K562 (cell line): ENCODE data around the gene C1orf198. TPM values are rescaled to one million over a fixed set of nuclear protein-coding genes. Genes with fewer than 3 reads are reported as not detected.

Experiments used
- ATAC-seq: fragments of 200-7000 bp; cut with Tn5 transposase; 3 replicates; pipeline ENCODE4 v1.9.1; 2020; ENCODE audit warnings: moderate library complexity
- BruUV-seq: library from RNA; stranded (reverse); fragments of 400-500 nt; replicated peaks from 2 replicates; lab custom pipeline; 2021; lab: Mats Ljungman, UMichigan
- CTCF ChIA-PET: fragments of 300-600 bp; formaldehyde crosslinking; extraction: SDS; loops from one replicate; lab custom pipeline; 2021; ENCODE audit warnings: low intra/inter-chr PET ratio; lab: Yijun Ruan, JAX
- POLR2A ChIA-PET: fragments of 300-600, 350-650 bp; sonication (Branson Sonifier 250); formaldehyde crosslinking; extraction: SDS; loops from one replicate; lab custom pipeline; 2021; ENCODE audit warnings: antibody characterized with exemption, inconsistent platforms; lab: Yijun Ruan, JAX
- DNase-seq, 4 experiments: peaks; one replicate each; pipeline versions ENCODE4 v3.0.0 to v3.0.0-alpha.2; 2011 to 2018; ENCODE audit warnings: low spot score in 3 of 4, mixed read lengths in 3 of 4; ENCODE audit errors: extremely low read depth in 1 of 4
- FAIRE-seq: peaks from 2 replicates; lab custom pipeline; 2011; peaks lifted over from hg19 to GRCh38; lab: Jason Lieb, UNC
- H2AFZ ChIP-seq: 2 replicates; pipeline ENCODE4 v1.6.0; 2011; ENCODE audit warnings: low read depth, low read length, control low read depth, inconsistent platforms
- H3K27ac ChIP-seq: fragments of 200-600 bp; 3 replicates; pipeline ENCODE4 v1.8.0; 2011; ENCODE audit warnings: low read depth, mild to moderate bottlenecking, control low read depth, inconsistent platforms, low read length, moderate library complexity, mixed read lengths; ENCODE audit errors: extremely low read depth
- H3K27me3 ChIP-seq, 2 experiments: fragments of 300-600 bp in 1 of 2; 2 replicates in 1 of 2; 3 replicates in 1 of 2; pipeline versions ENCODE4 v1.6.0 to v1.8.0; 2011; ENCODE audit warnings: inconsistent platforms in 2 of 2, low read length in 2 of 2, mild to moderate bottlenecking in 1 of 2, mixed read lengths in 1 of 2, moderate library complexity in 1 of 2; ENCODE audit not compliant: control insufficient read depth in 2 of 2, insufficient read depth in 2 of 2
- H3K36me3 ChIP-seq: fragments of 300-600 bp; 3 replicates; pipeline ENCODE4 v1.8.0; 2011; ENCODE audit warnings: mild to moderate bottlenecking, low read length, inconsistent platforms; ENCODE audit not compliant: control insufficient read depth, insufficient read depth
- H3K4me1 ChIP-seq, 2 experiments: fragments of 200-600 bp in 1 of 2; replicated peaks in 1 of 2; 2 replicates in 1 of 2; 3 replicates in 1 of 2; pipeline versions ENCODE4 v1.5.1 to v1.8.0; 2011; ENCODE audit warnings: inconsistent platforms in 2 of 2, low read length in 2 of 2, mild to moderate bottlenecking in 1 of 2, mixed read lengths in 1 of 2, moderate library complexity in 1 of 2; ENCODE audit not compliant: control insufficient read depth in 2 of 2, insufficient read depth in 2 of 2
- H3K4me2 ChIP-seq: 2 replicates; pipeline ENCODE4 v1.6.1; 2011; ENCODE audit warnings: low read length, control low read depth, inconsistent platforms, mixed read lengths; ENCODE audit not compliant: insufficient read depth
- H3K4me3 ChIP-seq: fragments of 200-600 bp; sonication (generic), shearing (Covaris generic); 2 replicates; pipeline ENCODE4 v1.5.1; 2016; ENCODE audit warnings: control low read depth, inconsistent platforms
- H3K79me2 ChIP-seq: fragments of 200-600 bp; 3 replicates; pipeline ENCODE4 v1.8.0; 2011; ENCODE audit warnings: low read length, inconsistent platforms; ENCODE audit not compliant: control insufficient read depth, insufficient read depth
- H3K9ac ChIP-seq, 2 experiments: 2 replicates each; pipeline versions ENCODE4 v1.6.0 to v1.6.1; 2011; ENCODE audit warnings: low read depth in 2 of 2, low read length in 2 of 2, control low read depth in 1 of 2, inconsistent platforms in 1 of 2, mild to moderate bottlenecking in 1 of 2, mixed read lengths in 1 of 2; ENCODE audit not compliant: insufficient read depth in 1 of 2
- H3K9me1 ChIP-seq: one replicate; pipeline ENCODE4 v1.6.0; 2011; ENCODE audit warnings: inconsistent platforms, mild to moderate bottlenecking, low read length, moderate library complexity; ENCODE audit not compliant: control insufficient read depth, insufficient read depth
- H3K9me3 ChIP-seq: replicated peaks from 2 replicates; pipeline ENCODE4 v1.5.1; 2011; ENCODE audit warnings: low read depth, low read length, inconsistent platforms; ENCODE audit not compliant: control insufficient read depth, insufficient read depth
- H4K20me1 ChIP-seq: replicated peaks from 2 replicates; pipeline ENCODE4 v1.6.1; 2011; ENCODE audit warnings: low read length, inconsistent platforms, mixed read lengths; ENCODE audit not compliant: control insufficient read depth, insufficient read depth
- CEBPB ChIP-seq: fragments of 450-650 bp; IDR thresholded peaks from 2 replicates; pipeline ENCODE4 v1.6.1; 2016; ENCODE audit warnings: missing genetic modification characterization, missing compliant biosample characterization
- E2F3 ChIP-seq: fragments of 250-450 bp; sonication (Bioruptor Pico); IDR thresholded peaks from 2 replicates; pipeline ENCODE4 v1.4.0; 2020; ENCODE audit warnings: mild to moderate bottlenecking
- FOXK1 ChIP-seq: sonication (generic); formaldehyde crosslinking; IDR thresholded peaks from 2 replicates; pipeline ENCODE4 v1.8.0; 2022; ENCODE audit warnings: missing genetic modification reagents, mild to moderate bottlenecking, borderline replicate concordance
- HIVEP1 ChIP-seq: fragments of 250-450 bp; sonication (Bioruptor Pico); IDR thresholded peaks from 2 replicates; pipeline ENCODE4 v1.4.0; 2020; ENCODE audit warnings: mild to moderate bottlenecking
- HNRNPL ChIP-seq: fragments of 200-400 bp; formaldehyde crosslinking; IDR thresholded peaks from 2 replicates; pipeline ENCODE4 v1.6.1; 2017; ENCODE audit warnings: low read depth, mild to moderate bottlenecking, low read length
- MYNN ChIP-seq, 2 experiments: sonication (generic); formaldehyde crosslinking in 1 of 2; IDR thresholded peaks; 2 replicates each; pipeline versions ENCODE4 v1.5.0 to v1.6.1; 2016 to 2020; ENCODE audit warnings: antibody characterized with exemption in 1 of 2, missing genetic modification reagents in 1 of 2
- NFXL1 ChIP-seq: fragments of 450-650 bp; formaldehyde crosslinking; IDR thresholded peaks from 2 replicates; pipeline ENCODE4 v1.4.0; 2021; ENCODE audit warnings: mild to moderate bottlenecking
- PHF20 ChIP-seq: fragments of 450-650 bp; IDR thresholded peaks from 2 replicates; pipeline ENCODE4 v1.6.1; 2018; ENCODE audit not compliant: partially characterized antibody
- POLR2AphosphoS2 ChIP-seq: IDR thresholded peaks from 2 replicates; pipeline ENCODE4 v1.6.1; 2012; ENCODE audit warnings: low read length, improper control_type of control experiment
- PURB ChIP-seq: sonication (generic); formaldehyde crosslinking; IDR thresholded peaks from 2 replicates; pipeline ENCODE4 v1.9.0; 2021; ENCODE audit warnings: low read depth, mild to moderate bottlenecking, missing genetic modification reagents
- RAD21 ChIP-seq, 2 experiments: fragments of 250-450 bp in 1 of 2; fragments of 450-650 bp in 1 of 2; sonication (Bioruptor Pico) in 1 of 2; formaldehyde crosslinking in 1 of 2; IDR thresholded peaks in 1 of 2; conservative IDR thresholded peaks in 1 of 2; 2 replicates each; pipeline versions ENCODE4 v1.4.0 to v1.8.0; 2020 to 2022; ENCODE audit warnings: mild to moderate bottlenecking in 2 of 2, moderate library complexity in 1 of 2
- SRSF9 ChIP-seq: fragments of 200-400 bp; formaldehyde crosslinking; IDR thresholded peaks from 2 replicates; pipeline ENCODE4 v1.6.1; 2017; ENCODE audit warnings: low read depth, low read length, borderline replicate concordance
- TSC22D4 ChIP-seq: fragments of 450-650 bp; IDR thresholded peaks from 2 replicates; pipeline ENCODE4 v1.6.1; 2016; ENCODE audit warnings: missing genetic modification characterization, missing biosample characterization, control low read depth
- ZNF384 ChIP-seq: IDR thresholded peaks from 2 replicates; pipeline ENCODE4 v1.6.1; 2012; ENCODE audit warnings: low read depth, low read length, improper control_type of control experiment
- WGBS: fragments of 100-300 bp; shearing (Covaris generic); methylation state at CpG from one replicate; pipeline ENCODE4 v1.1.6; 2016; ENCODE audit warnings: low coverage, mixed read lengths; ENCODE audit not compliant: insufficient coverage; ENCODE audit errors: missing lambda C conversion rate; 5-methylcytosine and 5-hydroxymethylcytosine counted together
- in situ Hi-C: fragments of 300-500 bp; cut with MboI; formaldehyde crosslinking; loops from 4 replicates; pipeline ENCODE4 v1.15.0; 2018; ENCODE audit warnings: inconsistent platforms, mixed read lengths
- intact Hi-C: fragments of 100-400 bp; cut with micrococcal nuclease; formaldehyde crosslinking; loops from 2 replicates; pipeline ENCODE4 v1.14.2; 2022
- polyA plus RNA-seq, 8 experiments: library from polyadenylated mRNA; depleted of rRNA in 4 of 8; stranded (reverse) in 5 of 8; unstranded in 3 of 8; fragments of >200 nt; fragmentation: Nextera tagmentation in 2 of 8; fragmentation: Illumina TruSeq in 1 of 8; extraction: Ambion mirVana in 2 of 8; extraction: Trizol in 1 of 8; gene quantifications; 2 replicates each; pipeline versions ENCODE4 v1.2.1 to v1.2.3, GENCODE V29; 2011 to 2014; ENCODE audit warnings: inconsistent platforms in 1 of 8, missing spikeins in 1 of 8
- total RNA-seq, 7 experiments: library from RNA; depleted of rRNA in 6 of 7; stranded (reverse); fragments of >200 nt in 6 of 7; fragmentation: Illumina TruSeq in 2 of 7; extraction: Trizol in 2 of 7; gene quantifications; 2 replicates each; pipeline versions ENCODE4 v1.2.1 to v1.2.3, GENCODE V29; 2011 to 2021; ENCODE audit warnings: low replicate concordance in 1 of 7
- TF ChIP-seq, protein P1 (sequence below): fragments of 450-650 bp; formaldehyde crosslinking; IDR thresholded peaks from 2 replicates; pipeline ENCODE4 v1.4.0; 2020; ENCODE audit warnings: mild to moderate bottlenecking, mixed read lengths

C1orf198 gene
- total and polyA plus RNA-seq, 9 of the 15 experiments (the other 6 are each of a cell fraction or from before 2014, with no cell fraction given) = 2.0 to 15.1 (median 10.4) TPM

DNA sequence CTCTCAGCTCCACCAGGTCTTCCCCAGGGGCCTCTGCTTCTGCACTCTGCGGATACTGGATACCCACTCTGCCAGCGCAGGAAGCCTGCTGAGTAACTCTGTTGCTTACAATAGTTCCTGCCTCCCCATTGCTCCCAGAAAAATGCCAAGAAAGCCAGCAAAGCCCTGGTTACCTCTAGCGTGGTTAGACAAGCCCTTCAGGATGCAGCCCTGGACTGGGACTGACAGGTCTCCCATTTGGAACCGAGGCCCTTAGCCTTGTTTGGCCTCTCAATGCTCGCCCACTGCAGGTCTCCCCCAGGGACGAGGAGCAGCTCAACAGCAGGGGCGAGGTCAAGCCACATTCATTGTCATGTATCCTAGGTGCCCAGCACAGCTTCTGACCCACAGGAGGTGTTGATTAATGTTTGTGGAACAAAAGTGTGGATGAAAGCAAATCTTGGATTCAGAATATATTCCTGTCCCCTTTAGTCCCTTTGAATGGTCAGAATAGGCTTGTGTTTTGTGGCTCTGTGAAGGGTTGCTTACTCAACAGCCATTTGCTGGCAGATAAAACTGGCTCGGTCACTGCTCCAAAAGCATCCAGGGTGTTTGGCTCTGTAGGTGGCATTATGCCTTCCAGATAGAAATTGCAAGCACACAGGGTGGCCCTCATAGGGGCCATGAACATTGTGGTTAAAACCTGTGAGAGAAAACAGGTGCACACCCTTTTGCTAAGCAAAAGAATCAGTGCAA, 58.9 kb downstream of the C1orf198 start:
- intact Hi-C loops = no loop called here
- 0% methylated on average over 8 of the region's 8 CpGs for WGBS
- no TSS peak for BruUV-seq
- no peaks in the 10 kb centered on the region for H3K36me3 ChIP-seq
- no peaks in the 10 kb centered on the region for H3K79me2 ChIP-seq
- in situ Hi-C loops = loop anchor here (10.0 kb wide), 1 partner anchor 795 kb away; no protein-coding TSS in a partner anchor
- no peak overlapping the region for H3K4me2 ChIP-seq
- no peak for TF ChIP-seq HIVEP1 (CRISPR knock-in tag)
- no peak for TF ChIP-seq FOXK1 (CRISPR knock-in tag)
- TF ChIP-seq RAD21 (CRISPR knock-in tag; conservative IDR thresholded peaks at IDR 0.05 in 1 of 2, IDR thresholded peaks at IDR 0.05 in 1 of 2) = no peak
- TF ChIP-seq, protein P1, sequence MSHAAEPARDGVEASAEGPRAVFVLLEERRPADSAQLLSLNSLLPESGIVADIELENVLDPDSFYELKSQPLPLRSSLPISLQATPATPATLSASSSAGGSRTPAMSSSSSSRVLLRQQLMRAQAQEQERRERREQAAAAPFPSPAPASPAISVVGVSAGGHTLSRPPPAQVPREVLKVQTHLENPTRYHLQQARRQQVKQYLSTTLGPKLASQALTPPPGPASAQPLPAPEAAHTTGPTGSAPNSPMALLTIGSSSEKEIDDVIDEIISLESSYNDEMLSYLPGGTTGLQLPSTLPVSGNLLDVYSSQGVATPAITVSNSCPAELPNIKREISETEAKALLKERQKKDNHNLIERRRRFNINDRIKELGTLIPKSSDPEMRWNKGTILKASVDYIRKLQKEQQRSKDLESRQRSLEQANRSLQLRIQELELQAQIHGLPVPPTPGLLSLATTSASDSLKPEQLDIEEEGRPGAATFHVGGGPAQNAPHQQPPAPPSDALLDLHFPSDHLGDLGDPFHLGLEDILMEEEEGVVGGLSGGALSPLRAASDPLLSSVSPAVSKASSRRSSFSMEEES (CRISPR knock-in tag) = no peak
- no peak for TF ChIP-seq E2F3 (CRISPR knock-in tag)
- no peak for TF ChIP-seq CEBPB (tag)
- TF ChIP-seq PURB (CRISPR knock-in tag) = no peak
- TF ChIP-seq HNRNPL = no peak
- no peak for TF ChIP-seq ZNF384
- no peak for TF ChIP-seq NFXL1
- TF ChIP-seq SRSF9 = no peak
- no peak for TF ChIP-seq MYNN (IDR thresholded peaks at IDR 0.05)
- no peak for TF ChIP-seq MYNN (CRISPR knock-in tag; IDR thresholded peaks at IDR 0.05)
- TF ChIP-seq POLR2AphosphoS2 = no peak
- no peak for TF ChIP-seq PHF20
- TF ChIP-seq TSC22D4 = no peak
- H3K9me3 ChIP-seq = peaks cover 6% of the 10 kb centered on the region
- POLR2A ChIA-PET = interaction anchor here (1.0 to 1.1 kb wide), 2 partner anchors 10 to 11 kb away, joined by 3 to 4 read pairs; no protein-coding TSS in a partner anchor
- no peaks in the 10 kb centered on the region for H4K20me1 ChIP-seq
- CTCF ChIA-PET = no interaction called here
- H2AFZ ChIP-seq = no peak overlapping the region
- no peak overlapping the region for H3K9ac ChIP-seq
- DNase-seq (no peak), FAIRE-seq (no peak), ATAC-seq (no peak)
- no peaks in the 10 kb centered on the region for H3K4me1 ChIP-seq
- no peaks in the 10 kb centered on the region for H3K9me1 ChIP-seq
- peaks cover 0 to 12% of the 10 kb centered on the region in 2 experiments; a peak in 2 of 5 replicates for H3K27me3 ChIP-seq
- H3K27ac ChIP-seq = no peak overlapping the region
- no peak overlapping the region for H3K4me3 ChIP-seq
